IMR-90 (cell line): ENCODE measurements around the gene UGT1A10. TPM values are rescaled to one million over a fixed set of nuclear protein-coding genes. Genes with fewer than 3 reads are reported as not detected.

ENCODE experiments used
- ATAC-seq: fragments of 200-7000 bp; cut with Tn5 transposase; 2 replicates; pipeline ENCODE4 v1.9.1; 2020; ENCODE audit warnings: low read depth, mild to moderate bottlenecking, moderate library complexity
- BruUV-seq: library from RNA; stranded (reverse); fragments of 400-500 nt; replicated peaks from 2 replicates; lab custom pipeline; 2021; lab: Mats Ljungman, UMichigan
- CTCF ChIA-PET: fragments of 300-600 bp; formaldehyde crosslinking; extraction: SDS; loops from one replicate; lab custom pipeline; 2021; ENCODE audit warnings: antibody characterized with exemption; lab: Yijun Ruan, JAX
- POLR2A ChIA-PET: fragments of 300-600 bp; sonication (Branson Sonifier 250); formaldehyde crosslinking; loops from one replicate; lab custom pipeline; 2022; ENCODE audit warnings: antibody characterized with exemption; ENCODE audit not compliant: unreplicated experiment; lab: Charles Lee
- DNase-seq: peaks from one replicate; pipeline ENCODE4 v3.0.0; 2013
- H2AFZ ChIP-seq: replicated peaks from 2 replicates; pipeline ENCODE3; 2013; ENCODE audit warnings: low read length, mild to moderate bottlenecking; ENCODE audit not compliant: poor library complexity
- H2AK5ac ChIP-seq: 2 replicates; pipeline ENCODE4 v1.6.1; 2013; ENCODE audit warnings: low read depth, low read length, inconsistent platforms
- H2AK9ac ChIP-seq: replicated peaks from 2 replicates; pipeline ENCODE3; 2013; ENCODE audit warnings: mild to moderate bottlenecking, low read depth, low read length, moderate library complexity; ENCODE audit not compliant: poor library complexity
- H2BK120ac ChIP-seq: 2 replicates; pipeline ENCODE4 v1.6.1; 2013; ENCODE audit warnings: low read depth, low read length, inconsistent platforms
- H2BK15ac ChIP-seq: 3 replicates; pipeline ENCODE4 v1.6.1; 2013; ENCODE audit warnings: low read depth, low read length, inconsistent platforms
- H2BK20ac ChIP-seq: 2 replicates; pipeline ENCODE4 v1.6.1; 2013; ENCODE audit warnings: low read depth, mild to moderate bottlenecking, inconsistent platforms, low read length, moderate library complexity
- H2BK5ac ChIP-seq: 2 replicates; pipeline ENCODE4 v1.6.1; 2013; ENCODE audit warnings: mild to moderate bottlenecking, low read depth, low read length, inconsistent platforms; ENCODE audit not compliant: poor library complexity, severe bottlenecking
- H3K14ac ChIP-seq: replicated peaks from 2 replicates; pipeline ENCODE4 v1.6.1; 2013; ENCODE audit warnings: low read depth, low read length, inconsistent platforms
- H3K18ac ChIP-seq: 2 replicates; pipeline ENCODE4 v1.6.1; 2013; ENCODE audit warnings: low read depth, low read length, control low read depth
- H3K23ac ChIP-seq: 2 replicates; pipeline ENCODE4 v1.6.1; 2013; ENCODE audit warnings: low read depth, low read length, inconsistent platforms
- H3K27ac ChIP-seq: 2 replicates; pipeline ENCODE4 v1.5.1; 2013; ENCODE audit warnings: mild to moderate bottlenecking, control low read depth, low read length; ENCODE audit not compliant: insufficient read depth
- H3K27me3 ChIP-seq: 2 replicates; pipeline ENCODE4 v1.6.1; 2013; ENCODE audit warnings: low read length; ENCODE audit not compliant: control insufficient read depth, insufficient read depth
- H3K36me3 ChIP-seq: 2 replicates; pipeline ENCODE4 v1.6.1; 2013; ENCODE audit warnings: low read length, mixed read lengths; ENCODE audit not compliant: control insufficient read depth, insufficient read depth
- H3K4ac ChIP-seq: 2 replicates; pipeline ENCODE4 v1.6.1; 2013; ENCODE audit warnings: low read depth, low read length, inconsistent platforms
- H3K4me1 ChIP-seq: 2 replicates; pipeline ENCODE4 v1.6.1; 2013; ENCODE audit warnings: low read length, mixed read lengths; ENCODE audit not compliant: control insufficient read depth, insufficient read depth
- H3K4me2 ChIP-seq: 2 replicates; pipeline ENCODE4 v1.6.1; 2013; ENCODE audit warnings: low read depth, mild to moderate bottlenecking, control low read depth, low read length, moderate library complexity
- H3K4me3 ChIP-seq: 2 replicates; pipeline ENCODE4 v1.5.1; 2013; ENCODE audit warnings: low read depth, mild to moderate bottlenecking, control low read depth, low read length, moderate library complexity; ENCODE audit not compliant: insufficient read depth
- H3K56ac ChIP-seq: 2 replicates; pipeline ENCODE4 v1.6.1; 2013; ENCODE audit warnings: low read length, inconsistent platforms; ENCODE audit not compliant: insufficient read depth; ENCODE audit errors: extremely low read depth
- H3K79me1 ChIP-seq, 2 experiments: 2 replicates each; pipeline ENCODE4 v1.6.1; 2013; ENCODE audit warnings: low read length in 2 of 2, inconsistent platforms in 1 of 2, low read depth in 1 of 2
- H3K9ac ChIP-seq: 2 replicates; pipeline ENCODE4 v1.6.1; 2013; ENCODE audit warnings: low read depth, low read length, control low read depth
- H3K9me1 ChIP-seq: 2 replicates; pipeline ENCODE4 v1.6.1; 2013; ENCODE audit warnings: low read length, inconsistent platforms; ENCODE audit not compliant: insufficient read depth
- H3K9me3 ChIP-seq: 2 replicates; pipeline ENCODE4 v1.6.1; 2013; ENCODE audit warnings: low read length; ENCODE audit not compliant: control insufficient read depth, insufficient read depth
- H4K20me1 ChIP-seq: 2 replicates; pipeline ENCODE4 v1.6.1; 2013; ENCODE audit warnings: low read length, inconsistent platforms; ENCODE audit not compliant: insufficient read depth
- H4K5ac ChIP-seq: 2 replicates; pipeline ENCODE4 v1.6.1; 2013; ENCODE audit warnings: mild to moderate bottlenecking, low read depth, low read length, control low read depth
- H4K8ac ChIP-seq, 2 experiments: 2 replicates each; pipeline ENCODE4 v1.6.1; 2013; ENCODE audit warnings: low read depth in 2 of 2, low read length in 2 of 2, control low read depth in 1 of 2, inconsistent platforms in 1 of 2
- H4K91ac ChIP-seq: 2 replicates; pipeline ENCODE4 v1.6.1; 2013; ENCODE audit warnings: low read depth, low read length, inconsistent platforms; ENCODE audit not compliant: insufficient read depth
- MAFK ChIP-seq: IDR thresholded peaks from 2 replicates; pipeline ENCODE4 v1.6.1; 2012; ENCODE audit warnings: low read depth, low read length, improper control_type of control experiment
- WGBS, 2 experiments: methylation state at CpG; one replicate each; pipeline versions ENCODE4 v1.1.5 to v1.1.7; 2013; ENCODE audit warnings: missing lambda C conversion rate in 2 of 2; ENCODE audit not compliant: insufficient read length in 1 of 2; ENCODE audit errors: extremely low coverage in 2 of 2; 5-methylcytosine and 5-hydroxymethylcytosine counted together
- dilution Hi-C: fragments of 300-500 bp; cut with HindIII; formaldehyde crosslinking; loops from one replicate; pipeline ENCODE4 v1.14.3; 2018; ENCODE audit warnings: low sequenced_read_pairs; ENCODE audit not compliant: unreplicated experiment
- in situ Hi-C: fragments of 300-500 bp; cut with MboI; formaldehyde crosslinking; loops from 3 replicates; pipeline ENCODE4 v1.14.3; 2019; ENCODE audit warnings: low sequenced_read_pairs, inconsistent platforms, mixed read lengths
- intact Hi-C: fragments of 100-400 bp; cut with micrococcal nuclease; formaldehyde crosslinking; loops from 2 replicates; pipeline ENCODE4 v1.10.0; 2022
- polyA plus RNA-seq, 3 experiments: library from polyadenylated mRNA; depleted of rRNA; stranded (reverse); fragments of >200 nt; gene quantifications; 2 replicates each; pipeline ENCODE4 v1.2.3, GENCODE V29; 2012; ENCODE audit warnings: low replicate concordance in 1 of 3
- total RNA-seq: library from RNA; depleted of rRNA; stranded (reverse); fragments of >200 nt; gene quantifications from 2 replicates; pipeline ENCODE4 v1.2.3, GENCODE V29; 2012
- TF ChIP-seq, protein P1 (sequence below): conservative IDR thresholded peaks from 2 replicates; pipeline ENCODE4 v1.5.1; 2012; ENCODE audit warnings: mild to moderate bottlenecking, low read depth, low read length, improper control_type of control experiment

Gene UGT1A10
- total and polyA plus RNA-seq, 2 of the 4 experiments (the other 2 are of a cell fraction), result not detected

DNA sequence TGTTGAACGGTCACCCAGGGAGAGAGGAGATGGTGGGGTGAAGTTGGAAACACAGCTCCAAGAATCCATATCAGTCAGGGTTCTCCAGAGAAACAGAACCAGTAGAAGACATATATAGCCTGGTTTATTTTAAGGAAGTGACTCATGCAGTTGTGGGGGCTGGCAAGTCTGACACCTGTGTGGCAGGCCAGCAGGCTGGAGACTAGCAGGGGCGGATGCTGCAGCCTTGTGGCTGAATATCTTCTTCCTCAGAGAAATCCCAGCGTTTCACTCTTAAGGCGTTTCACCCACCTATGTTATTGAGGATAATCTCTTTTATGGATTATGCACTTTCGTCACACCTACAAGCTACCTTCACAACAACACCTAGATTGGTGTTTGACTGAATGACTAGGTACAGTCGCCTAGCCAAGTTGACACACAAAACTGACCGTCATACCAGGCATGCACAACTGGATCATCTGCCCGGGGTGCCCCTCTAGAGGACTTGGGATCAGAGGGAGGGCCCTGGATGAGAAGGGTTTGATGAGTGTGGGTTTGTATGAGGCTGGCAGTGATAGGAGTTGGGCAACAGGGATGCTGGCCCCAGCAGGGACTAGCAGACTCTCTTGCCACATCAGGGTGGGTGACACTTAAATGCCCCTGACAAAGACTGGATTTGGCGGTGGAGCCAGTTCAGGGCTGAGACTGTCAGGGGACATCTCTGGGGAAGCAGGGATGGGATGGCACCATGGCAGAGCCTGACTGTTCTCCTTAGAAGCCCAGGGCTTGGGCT is 165.3 kb downstream of the UGT1A10 start:
- Histone ChIP-seq H3K27me3 (peaks cover 19% of the 10 kb centered on the region), H2BK20ac (no peak overlapping the region), H3K9ac (no peak overlapping the region), H4K5ac (no peak overlapping the region), H3K23ac (no peak overlapping the region), H3K4me1 (no peaks in the 10 kb centered on the region), H3K79me1 (no peaks in the 10 kb centered on the region), H2BK120ac (no peak overlapping the region), H3K4me2 (no peak overlapping the region), H2BK5ac (no peak overlapping the region), H2AK5ac (no peak overlapping the region), H4K91ac (no peak overlapping the region), H2AFZ (peak overlapping the region; percentile 27), H3K9me3 (no peaks in the 10 kb centered on the region; the same call in 1 of the 2 replicates), H3K27ac (no peak overlapping the region), H2BK15ac (no peak overlapping the region), H3K14ac (no peak overlapping the region), H3K18ac (no peak overlapping the region), H3K4ac (no peak overlapping the region), H3K56ac (no peak overlapping the region), H2AK9ac (no peak overlapping the region), H4K8ac (no peak overlapping the region), H4K20me1 (no peaks in the 10 kb centered on the region), H3K4me3 (no peak overlapping the region), H3K36me3 (no peaks in the 10 kb centered on the region), H3K9me1 (no peaks in the 10 kb centered on the region)
- in situ Hi-C loops, result no loop called here
- dilution Hi-C loops, result no loop called here
- no TSS peak for BruUV-seq
- WGBS, 2 experiments, result 90% methylated on average over 2 of the region's 9 CpGs; no CpG with 5 or more reads in 1 of the 2 experiments
- TF ChIP-seq, protein P1, sequence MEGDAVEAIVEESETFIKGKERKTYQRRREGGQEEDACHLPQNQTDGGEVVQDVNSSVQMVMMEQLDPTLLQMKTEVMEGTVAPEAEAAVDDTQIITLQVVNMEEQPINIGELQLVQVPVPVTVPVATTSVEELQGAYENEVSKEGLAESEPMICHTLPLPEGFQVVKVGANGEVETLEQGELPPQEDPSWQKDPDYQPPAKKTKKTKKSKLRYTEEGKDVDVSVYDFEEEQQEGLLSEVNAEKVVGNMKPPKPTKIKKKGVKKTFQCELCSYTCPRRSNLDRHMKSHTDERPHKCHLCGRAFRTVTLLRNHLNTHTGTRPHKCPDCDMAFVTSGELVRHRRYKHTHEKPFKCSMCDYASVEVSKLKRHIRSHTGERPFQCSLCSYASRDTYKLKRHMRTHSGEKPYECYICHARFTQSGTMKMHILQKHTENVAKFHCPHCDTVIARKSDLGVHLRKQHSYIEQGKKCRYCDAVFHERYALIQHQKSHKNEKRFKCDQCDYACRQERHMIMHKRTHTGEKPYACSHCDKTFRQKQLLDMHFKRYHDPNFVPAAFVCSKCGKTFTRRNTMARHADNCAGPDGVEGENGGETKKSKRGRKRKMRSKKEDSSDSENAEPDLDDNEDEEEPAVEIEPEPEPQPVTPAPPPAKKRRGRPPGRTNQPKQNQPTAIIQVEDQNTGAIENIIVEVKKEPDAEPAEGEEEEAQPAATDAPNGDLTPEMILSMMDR, result 0 out of 2 replicates have a peak, but pooled peaks have one; percentile 11
- no peak for TF ChIP-seq MAFK
- intact Hi-C loops, result no loop called here
- ChIA-PET CTCF (no interaction called here), POLR2A (no interaction called here)
- ATAC-seq (peak; percentile 49; the same call in 1 of the 2 replicates), DNase-seq (peak; percentile 55)
